ENCODE measurements around the gene TSHZ2. TPM values are rescaled to one million over a fixed set of nuclear protein-coding genes. Genes with fewer than 3 reads are reported as not detected.

TSHZ2 gene
- total and polyA plus RNA-seq, 2 experiments from 2014 or later: 10.4 to 32.0 TPM

GRCh38 chr20:53255102-53255710 lies 283.0 kb downstream of the TSHZ2 start:
- H3K4me1 ChIP-seq (ENCODE audit: low read depth): no peaks in the 10 kb centered on the region
- no peaks in the 10 kb centered on the region for H3K27me3 ChIP-seq
- no peaks in the 10 kb centered on the region for H3K36me3 ChIP-seq
- no peak overlapping the region for H3K27ac ChIP-seq
- H3K9me3 ChIP-seq (ENCODE audit: low read depth): no peaks in the 10 kb centered on the region
- no peak for DNase-seq (ENCODE audit: low read depth in 1 of 2, low spot score in 1 of 2)
- TF ChIP-seq CTCF (IDR thresholded peaks at IDR 0.05; ENCODE audit: low read depth, low read length): no peak
- no peak overlapping the region for H3K4me3 ChIP-seq

GRCh38 chr20:53258741-53259140 lies 286.6 kb downstream of the TSHZ2 start:
- TF ChIP-seq CTCF (IDR thresholded peaks at IDR 0.05; ENCODE audit: low read depth, low read length): no peak
- Histone ChIP-seq H3K4me3 (no peak overlapping the region), H3K27ac (no peak overlapping the region), H3K4me1 (ENCODE audit: low read depth) (peaks cover 6% of the 10 kb centered on the region), H3K36me3 (no peaks in the 10 kb centered on the region), H3K27me3 (no peaks in the 10 kb centered on the region), H3K9me3 (ENCODE audit: low read depth) (no peaks in the 10 kb centered on the region)
- DNase-seq (ENCODE audit: low read depth in 1 of 2, low spot score in 1 of 2): no peak

GRCh38 chr20:53260168-53260567 lies 288.0 kb downstream of the TSHZ2 start:
- no peak overlapping the region for H3K4me3 ChIP-seq
- H3K9me3 ChIP-seq (ENCODE audit: low read depth): no peaks in the 10 kb centered on the region
- H3K27me3 ChIP-seq: no peaks in the 10 kb centered on the region
- no peak overlapping the region for H3K27ac ChIP-seq
- H3K36me3 ChIP-seq: no peaks in the 10 kb centered on the region
- TF ChIP-seq CTCF (IDR thresholded peaks at IDR 0.05; ENCODE audit: low read depth, low read length): no peak
- peaks cover 6% of the 10 kb centered on the region for H3K4me1 ChIP-seq (ENCODE audit: low read depth)
- no peak for DNase-seq (ENCODE audit: low read depth in 1 of 2, low spot score in 1 of 2)

GRCh38 chr20:53260591-53260990 lies 288.4 kb downstream of the TSHZ2 start:
- Histone ChIP-seq H3K4me3 (no peak overlapping the region), H3K27me3 (no peaks in the 10 kb centered on the region), H3K4me1 (ENCODE audit: low read depth) (peaks cover 6% of the 10 kb centered on the region), H3K27ac (no peak overlapping the region), H3K36me3 (no peaks in the 10 kb centered on the region), H3K9me3 (ENCODE audit: low read depth) (no peaks in the 10 kb centered on the region)
- DNase-seq (ENCODE audit: low read depth in 1 of 2, low spot score in 1 of 2): no peak
- TF ChIP-seq CTCF (IDR thresholded peaks at IDR 0.05; ENCODE audit: low read depth, low read length): no peak

GRCh38 chr20:53262365-53262764 lies 290.2 kb downstream of the TSHZ2 start:
- Histone ChIP-seq H3K9me3 (ENCODE audit: low read depth) (no peaks in the 10 kb centered on the region), H3K27me3 (no peaks in the 10 kb centered on the region), H3K36me3 (no peaks in the 10 kb centered on the region), H3K4me3 (no peak overlapping the region), H3K27ac (no peak overlapping the region), H3K4me1 (ENCODE audit: low read depth) (peaks cover 6% of the 10 kb centered on the region)
- TF ChIP-seq CTCF (IDR thresholded peaks at IDR 0.05; ENCODE audit: low read depth, low read length): no peak
- no peak for DNase-seq (ENCODE audit: low read depth in 1 of 2, low spot score in 1 of 2)

Data from cardiac muscle cell (in vitro differentiated cells and primary cell).